Activated T-helper 1 cell treated with Interleukin-2 at 50 U/mL for 16 hours (primary cell): ENCODE results near the gene MAMLD1.

Experiments used
- DNase-seq: peaks from one replicate; pipeline ENCODE4 v3.0.0-alpha.2; 2020; ENCODE audit warnings: low read depth

Gene MAMLD1

GRCh38 chrX:150460781-150461180 is 97.7 kb downstream of the MAMLD1 start:
- no peak for DNase-seq

GRCh38 chrX:150463566-150463965 is 100.4 kb downstream of the MAMLD1 start:
- no peak for DNase-seq

GRCh38 chrX:150464001-150464400 is 100.9 kb downstream of the MAMLD1 start:
- no peak for DNase-seq

- DNase-seq, result no peak
Observed at GRCh38 chrX:150465326-150465725, 102.2 kb downstream of the MAMLD1 start.

- no peak for DNase-seq
Observed at GRCh38 chrX:150465881-150466775, 103.0 kb downstream of the MAMLD1 start.

GRCh38 chrX:150472306-150472705 is 109.2 kb downstream of the MAMLD1 start:
- no peak for DNase-seq

- no peak for DNase-seq
Observed at GRCh38 chrX:150473371-150473770, 110.3 kb downstream of the MAMLD1 start.

- DNase-seq, result no peak
Observed at GRCh38 chrX:150475461-150475860, 112.3 kb downstream of the MAMLD1 start.

GRCh38 chrX:150476164-150476699 is 113.1 kb downstream of the MAMLD1 start:
- no peak for DNase-seq

GRCh38 chrX:150477371-150477770 is 114.3 kb downstream of the MAMLD1 start:
- DNase-seq, result no peak

GRCh38 chrX:150478496-150479492 is 115.7 kb downstream of the MAMLD1 start:
- no peak for DNase-seq

- DNase-seq, result no peak
Observed at GRCh38 chrX:150482537-150483206, 119.6 kb downstream of the MAMLD1 start.

GRCh38 chrX:150483356-150483985 is 120.4 kb downstream of the MAMLD1 start:
- no peak for DNase-seq

GRCh38 chrX:150486011-150486410 is 122.9 kb downstream of the MAMLD1 start:
- DNase-seq, result peak; percentile 15

- no peak for DNase-seq
Observed at GRCh38 chrX:150487369-150488094, 124.4 kb downstream of the MAMLD1 start.

GRCh38 chrX:150489359-150490015 is 126.4 kb downstream of the MAMLD1 start:
- no peak for DNase-seq

GRCh38 chrX:150495496-150495895 is 132.4 kb downstream of the MAMLD1 start:
- no peak for DNase-seq

GRCh38 chrX:150499240-150499639 is 136.1 kb downstream of the MAMLD1 start:
- no peak for DNase-seq

- DNase-seq, result no peak
Observed at GRCh38 chrX:150502091-150502490, 139.0 kb downstream of the MAMLD1 start.
